ENCODE results near the gene GFRA1. TPM values are rescaled to one million over a fixed set of nuclear protein-coding genes. Genes with fewer than 3 reads are reported as not detected.

Gene GFRA1
- polyA plus RNA-seq, 1 of the 3 experiments (the other 2 are of a cell fraction): 1.6 TPM

DNA sequence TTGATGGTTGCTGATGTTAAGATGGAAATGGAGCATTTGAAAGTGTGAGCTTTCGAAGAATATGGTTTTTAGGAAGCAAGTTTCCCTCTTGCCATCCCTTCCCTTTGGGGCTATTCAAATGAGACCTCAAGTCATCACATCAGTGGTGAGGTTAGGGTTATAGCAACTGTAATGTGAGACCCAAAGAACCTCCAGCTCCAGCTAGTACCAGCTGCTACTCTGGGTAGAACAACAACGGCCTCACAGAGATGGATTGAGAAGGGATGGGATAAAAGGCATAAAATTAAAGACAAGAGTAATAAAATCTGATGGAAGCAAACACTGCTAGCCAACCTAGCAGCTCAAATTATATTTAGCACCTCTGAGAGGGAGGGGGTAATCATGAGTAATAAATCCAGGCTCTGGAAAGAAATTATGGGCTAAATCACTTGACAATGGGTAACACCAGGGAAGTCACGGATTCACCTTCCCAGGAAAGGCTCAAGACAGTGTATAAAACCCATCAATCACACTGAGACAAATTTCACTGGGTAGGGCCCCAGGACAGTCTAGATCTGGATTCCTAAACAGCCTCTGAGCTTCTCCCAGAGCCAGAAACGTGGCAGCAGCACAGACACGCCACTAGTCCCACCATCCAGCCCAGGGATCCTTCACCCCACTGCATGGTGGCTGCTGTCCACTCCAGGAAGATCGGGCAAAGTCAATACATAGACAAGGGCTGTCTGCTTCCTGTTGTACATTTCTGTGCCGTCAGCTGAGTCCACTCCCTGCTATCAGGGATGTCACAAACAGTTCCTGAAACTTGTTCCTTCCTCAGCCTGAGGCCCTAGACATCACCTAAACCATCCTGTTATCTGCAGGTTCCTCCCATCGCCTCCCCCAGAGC is 151.1 kb downstream of the GFRA1 start:
- Histone ChIP-seq H3K36me3 (replicated peaks in 1 of 2; ENCODE audit: control insufficient read depth in 1 of 2, insufficient read depth in 2 of 2, low read length in 1 of 2) (no peaks in the 10 kb centered on the region), H4K20me1 (ENCODE audit: insufficient read depth) (no peaks in the 10 kb centered on the region), H2AFZ (ENCODE audit: low read depth) (no peak overlapping the region), H3K9me3 (no peaks in the 10 kb centered on the region), H3K9ac (no peak overlapping the region), H3F3A (replicated peaks; ENCODE audit: insufficient read depth) (no peaks in the 10 kb centered on the region), H3K27me3 (ENCODE audit: insufficient read depth) (no peaks in the 10 kb centered on the region), H3K9me2 (no peaks in the 10 kb centered on the region), H3K4me3 (ENCODE audit: low read depth in 2 of 2, low read length in 1 of 2) (no peak overlapping the region), H3K27ac (ENCODE audit: low read depth in 2 of 2, low read length in 1 of 2) (no peak overlapping the region), H3K4me1 (ENCODE audit: control insufficient read depth in 1 of 2, insufficient read depth in 2 of 2, low read depth in 1 of 2, low read length in 1 of 2) (no peaks in the 10 kb centered on the region), H3K4me2 (no peak overlapping the region), H3K79me2 (ENCODE audit: insufficient read depth) (no peaks in the 10 kb centered on the region)
- POLR2A ChIA-PET: no interaction called here
- no peak for DNase-seq
- 18% methylated on average over 5 of the region's 8 CpGs for WGBS (ENCODE audit: low lambda C conversion rate)
- TF ChIP-seq NRF1 (IDR thresholded peaks at IDR 0.05; ENCODE audit: low read depth, low read length): no peak
- TF ChIP-seq, protein P1, sequence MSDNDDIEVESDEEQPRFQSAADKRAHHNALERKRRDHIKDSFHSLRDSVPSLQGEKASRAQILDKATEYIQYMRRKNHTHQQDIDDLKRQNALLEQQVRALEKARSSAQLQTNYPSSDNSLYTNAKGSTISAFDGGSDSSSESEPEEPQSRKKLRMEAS (IDR thresholded peaks at IDR 0.05; ENCODE audit: low read depth): no peak
- TF ChIP-seq, protein P2, sequence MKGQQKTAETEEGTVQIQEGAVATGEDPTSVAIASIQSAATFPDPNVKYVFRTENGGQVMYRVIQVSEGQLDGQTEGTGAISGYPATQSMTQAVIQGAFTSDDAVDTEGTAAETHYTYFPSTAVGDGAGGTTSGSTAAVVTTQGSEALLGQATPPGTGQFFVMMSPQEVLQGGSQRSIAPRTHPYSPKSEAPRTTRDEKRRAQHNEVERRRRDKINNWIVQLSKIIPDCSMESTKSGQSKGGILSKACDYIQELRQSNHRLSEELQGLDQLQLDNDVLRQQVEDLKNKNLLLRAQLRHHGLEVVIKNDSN (IDR thresholded peaks at IDR 0.05; ENCODE audit: borderline replicate concordance, low read depth): no peak
- TF ChIP-seq FOSL2 (IDR thresholded peaks at IDR 0.05; ENCODE audit: borderline replicate concordance, low read depth): no peak
- TF ChIP-seq CHD2 (IDR thresholded peaks at IDR 0.05; ENCODE audit: low read length, partially characterized antibody): no peak
- no peak for TF ChIP-seq NFIC (IDR thresholded peaks at IDR 0.05; ENCODE audit: borderline replicate concordance)
- TF ChIP-seq POLR2AphosphoS5 (IDR thresholded peaks at IDR 0.05; ENCODE audit: low read depth, low read length): no peak
- TF ChIP-seq GABPA (IDR thresholded peaks at IDR 0.05; ENCODE audit: low read depth): no peak
- TF ChIP-seq TAF1 (IDR thresholded peaks at IDR 0.05; ENCODE audit: borderline replicate concordance, low read depth, low read length): no peak
- no peak for TF ChIP-seq RXRA (IDR thresholded peaks at IDR 0.05; ENCODE audit: borderline replicate concordance, low read depth)
- TF ChIP-seq SMC3 (IDR thresholded peaks at IDR 0.05; ENCODE audit: low read depth, low read length): no peak
- TF ChIP-seq FOXM1 (IDR thresholded peaks at IDR 0.05; ENCODE audit: low read depth): no peak
- no peak for TF ChIP-seq TCF12 (IDR thresholded peaks at IDR 0.05)
- TF ChIP-seq MEF2A (IDR thresholded peaks at IDR 0.05; ENCODE audit: borderline replicate concordance, low read depth): no peak
- no peak for TF ChIP-seq RCOR1 (IDR thresholded peaks at IDR 0.05; ENCODE audit: low read length)
- TF ChIP-seq, protein P3, sequence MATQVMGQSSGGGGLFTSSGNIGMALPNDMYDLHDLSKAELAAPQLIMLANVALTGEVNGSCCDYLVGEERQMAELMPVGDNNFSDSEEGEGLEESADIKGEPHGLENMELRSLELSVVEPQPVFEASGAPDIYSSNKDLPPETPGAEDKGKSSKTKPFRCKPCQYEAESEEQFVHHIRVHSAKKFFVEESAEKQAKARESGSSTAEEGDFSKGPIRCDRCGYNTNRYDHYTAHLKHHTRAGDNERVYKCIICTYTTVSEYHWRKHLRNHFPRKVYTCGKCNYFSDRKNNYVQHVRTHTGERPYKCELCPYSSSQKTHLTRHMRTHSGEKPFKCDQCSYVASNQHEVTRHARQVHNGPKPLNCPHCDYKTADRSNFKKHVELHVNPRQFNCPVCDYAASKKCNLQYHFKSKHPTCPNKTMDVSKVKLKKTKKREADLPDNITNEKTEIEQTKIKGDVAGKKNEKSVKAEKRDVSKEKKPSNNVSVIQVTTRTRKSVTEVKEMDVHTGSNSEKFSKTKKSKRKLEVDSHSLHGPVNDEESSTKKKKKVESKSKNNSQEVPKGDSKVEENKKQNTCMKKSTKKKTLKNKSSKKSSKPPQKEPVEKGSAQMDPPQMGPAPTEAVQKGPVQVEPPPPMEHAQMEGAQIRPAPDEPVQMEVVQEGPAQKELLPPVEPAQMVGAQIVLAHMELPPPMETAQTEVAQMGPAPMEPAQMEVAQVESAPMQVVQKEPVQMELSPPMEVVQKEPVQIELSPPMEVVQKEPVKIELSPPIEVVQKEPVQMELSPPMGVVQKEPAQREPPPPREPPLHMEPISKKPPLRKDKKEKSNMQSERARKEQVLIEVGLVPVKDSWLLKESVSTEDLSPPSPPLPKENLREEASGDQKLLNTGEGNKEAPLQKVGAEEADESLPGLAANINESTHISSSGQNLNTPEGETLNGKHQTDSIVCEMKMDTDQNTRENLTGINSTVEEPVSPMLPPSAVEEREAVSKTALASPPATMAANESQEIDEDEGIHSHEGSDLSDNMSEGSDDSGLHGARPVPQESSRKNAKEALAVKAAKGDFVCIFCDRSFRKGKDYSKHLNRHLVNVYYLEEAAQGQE (IDR thresholded peaks at IDR 0.05; ENCODE audit: low read depth, low read length): no peak
- TF ChIP-seq YY1 (IDR thresholded peaks at IDR 0.05; ENCODE audit: low read depth): no peak
- CTCF ChIA-PET: no interaction called here

All from SK-N-SH (cell line).